WTC11 (cell line): ENCODE measurements around the gene TRMO. TPM values are rescaled to one million over a fixed set of nuclear protein-coding genes. Genes with fewer than 3 reads are reported as not detected.

Experiments used
- ATAC-seq: fragments of 200-7000 bp; cut with Tn5 transposase; 2 replicates; pipeline ENCODE4 v1.10.0; 2021; ENCODE audit warnings: mild to moderate bottlenecking, moderate library complexity
- CTCF ChIA-PET: fragments of 300-600 bp; sonication (Branson Sonifier 250); formaldehyde crosslinking; loops from one replicate; lab custom pipeline; 2021; ENCODE audit warnings: antibody characterized with exemption; lab: Charles Lee
- POLR2A ChIA-PET: fragments of 350-600 bp; sonication (Branson Sonifier 250); formaldehyde crosslinking; loops from one replicate; lab custom pipeline; 2021; ENCODE audit warnings: antibody characterized with exemption; lab: Charles Lee
- DNase-seq: peaks from one replicate; pipeline ENCODE4 v3.0.0; 2021; ENCODE audit warnings: low spot score
- H3K27ac Mint-ChIP-seq: 2 replicates; pipeline ENCODE4 v1.8.0; 2021; ENCODE audit warnings: mixed read lengths
- H3K27me3 Mint-ChIP-seq: 2 replicates; pipeline ENCODE4 v1.8.0; 2021; ENCODE audit warnings: low read depth, mild to moderate bottlenecking, moderate library complexity, mixed read lengths
- H3K36me3 Mint-ChIP-seq: 2 replicates; pipeline ENCODE4 v1.8.0; 2021; ENCODE audit warnings: mixed read lengths
- H3K4me1 Mint-ChIP-seq: 2 replicates; pipeline ENCODE4 v1.8.0; 2022; ENCODE audit warnings: mixed read lengths
- H3K4me3 Mint-ChIP-seq: 2 replicates; pipeline ENCODE4 v1.8.0; 2021; ENCODE audit warnings: mild to moderate bottlenecking, moderate library complexity, mixed read lengths
- H3K9me3 Mint-ChIP-seq: 2 replicates; pipeline ENCODE4 v1.8.0; 2021; ENCODE audit warnings: mixed read lengths
- CBFB ChIP-seq: sonication (generic); formaldehyde crosslinking; IDR thresholded peaks from 2 replicates; pipeline ENCODE4 v1.8.1; 2022; ENCODE audit warnings: mild to moderate bottlenecking, low read depth, missing genetic modification reagents
- ELF4 ChIP-seq: sonication (generic); formaldehyde crosslinking; IDR thresholded peaks from 2 replicates; pipeline ENCODE4 v1.8.1; 2022; ENCODE audit warnings: low read depth, mild to moderate bottlenecking, moderate library complexity, missing genetic modification reagents
- FOXJ3 ChIP-seq: sonication (generic); formaldehyde crosslinking; IDR thresholded peaks from 2 replicates; pipeline ENCODE4 v1.9.0; 2021; ENCODE audit warnings: missing genetic modification reagents, mild to moderate bottlenecking, borderline replicate concordance
- FOXK1 ChIP-seq: sonication (generic); formaldehyde crosslinking; IDR thresholded peaks from 2 replicates; pipeline ENCODE4 v1.8.0; 2022; ENCODE audit warnings: mild to moderate bottlenecking, moderate library complexity, missing genetic modification reagents
- JUN ChIP-seq: sonication (generic); formaldehyde crosslinking; IDR thresholded peaks from 2 replicates; pipeline ENCODE4 v1.8.0; 2023; ENCODE audit warnings: mild to moderate bottlenecking, missing genetic modification reagents
- MXD4 ChIP-seq: fragments of 250-450 bp; sonication (Bioruptor Pico); IDR thresholded peaks from 2 replicates; pipeline ENCODE4 v1.8.0; 2021; ENCODE audit warnings: mild to moderate bottlenecking, moderate library complexity, borderline replicate concordance
- NFATC4 ChIP-seq: fragments of 250-450 bp; sonication (Bioruptor Pico); IDR thresholded peaks from 2 replicates; pipeline ENCODE4 v1.9.0; 2021; ENCODE audit warnings: mild to moderate bottlenecking
- NR2C2 ChIP-seq: sonication (generic); formaldehyde crosslinking; IDR thresholded peaks from 2 replicates; pipeline ENCODE4 v1.8.0; 2022; ENCODE audit warnings: mild to moderate bottlenecking, missing genetic modification reagents
- RELA ChIP-seq: sonication (generic); formaldehyde crosslinking; IDR thresholded peaks from 2 replicates; pipeline ENCODE4 v1.8.1; 2022; ENCODE audit warnings: missing genetic modification reagents, mild to moderate bottlenecking, borderline replicate concordance
- RORB ChIP-seq: fragments of 250-450 bp; sonication (Bioruptor Pico); IDR thresholded peaks from 2 replicates; pipeline ENCODE4 v1.9.0; 2021; ENCODE audit warnings: mild to moderate bottlenecking
- TCF7 ChIP-seq: sonication (generic); formaldehyde crosslinking; IDR thresholded peaks from 2 replicates; pipeline ENCODE4 v1.8.0; 2022; ENCODE audit warnings: mild to moderate bottlenecking, low read depth, missing genetic modification reagents, moderate library complexity
- ZNF317 ChIP-seq: sonication (generic); formaldehyde crosslinking; IDR thresholded peaks from 2 replicates; pipeline ENCODE4 v1.8.1; 2023; ENCODE audit warnings: low read depth, mild to moderate bottlenecking, moderate library complexity, missing genetic modification reagents, borderline replicate concordance
- ZNF396 ChIP-seq: fragments of 250-450 bp; sonication (Bioruptor Pico); IDR thresholded peaks from 2 replicates; pipeline ENCODE4 v1.8.0; 2021; ENCODE audit warnings: mild to moderate bottlenecking, moderate library complexity, borderline replicate concordance
- total RNA-seq: library from RNA; stranded (reverse); gene quantifications from 3 replicates; pipeline ENCODE4 v1.2.3, GENCODE V29; 2021
- TF ChIP-seq, protein P1 (sequence below): sonication (generic); formaldehyde crosslinking; IDR thresholded peaks from 2 replicates; pipeline ENCODE4 v1.8.1; 2023; ENCODE audit warnings: mild to moderate bottlenecking, missing genetic modification reagents
- TF ChIP-seq, protein P2 (sequence below): sonication (generic); formaldehyde crosslinking; IDR thresholded peaks from 2 replicates; pipeline ENCODE4 v1.8.0; 2022; ENCODE audit warnings: mild to moderate bottlenecking, missing genetic modification reagents
- TF ChIP-seq, protein P3 (sequence below): sonication (generic); formaldehyde crosslinking; IDR thresholded peaks from 2 replicates; pipeline ENCODE4 v1.8.0; 2023; ENCODE audit warnings: missing genetic modification reagents
- TF ChIP-seq, protein P4 (sequence below): sonication (generic); formaldehyde crosslinking; conservative IDR thresholded peaks from 2 replicates; pipeline ENCODE4 v1.8.1; 2022; ENCODE audit warnings: mild to moderate bottlenecking, missing genetic modification reagents
- TF ChIP-seq, protein P5 (sequence below): sonication (generic); formaldehyde crosslinking; IDR thresholded peaks from 2 replicates; pipeline ENCODE4 v1.8.1; 2022; ENCODE audit warnings: low read depth, mild to moderate bottlenecking, moderate library complexity, missing genetic modification reagents, borderline replicate concordance
- TF ChIP-seq, protein P6 (sequence below): fragments of 250-450 bp; sonication (Bioruptor Pico); IDR thresholded peaks from 2 replicates; pipeline ENCODE4 v1.9.0; 2021; ENCODE audit warnings: mild to moderate bottlenecking, borderline replicate concordance
- TF ChIP-seq, protein P7 (sequence below): fragments of 200-600 bp; IDR thresholded peaks from 2 replicates; pipeline ENCODE4 v1.8.0; 2022; ENCODE audit warnings: antibody characterized with exemption
- TF ChIP-seq, protein P8 (sequence below): sonication (generic); formaldehyde crosslinking; IDR thresholded peaks from 2 replicates; pipeline ENCODE4 v1.8.1; 2023; ENCODE audit warnings: mild to moderate bottlenecking, missing genetic modification reagents, moderate library complexity

The TRMO gene
- total RNA-seq, 1 experiment from 2014 or later = 4.6 TPM

DNA sequence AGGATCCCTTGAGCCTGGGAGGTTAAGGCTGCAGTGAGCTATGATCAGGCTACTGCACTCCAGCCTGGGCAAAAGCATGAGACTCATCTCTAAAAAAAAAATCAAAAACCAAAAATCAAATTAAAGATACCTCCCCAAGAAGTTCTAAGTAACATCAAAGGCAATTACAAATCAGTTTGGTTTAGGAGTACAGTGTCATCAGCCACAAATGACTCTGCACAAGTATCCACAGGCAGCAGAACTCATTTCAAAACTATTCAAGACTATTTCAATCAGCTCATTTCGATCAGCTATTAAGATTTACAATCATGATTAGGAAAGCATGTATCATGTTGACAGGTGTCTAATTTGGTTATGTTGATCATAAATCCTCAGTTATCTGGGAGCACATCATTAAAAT lies 19.1 kb downstream of the TRMO start:
- Mint-ChIP-seq H3K4me3 (no peak overlapping the region), H3K9me3 (no peaks in the 10 kb centered on the region), H3K4me1 (0 out of 2 replicates have a peak, but pooled peaks cover 3% of the 10 kb centered on the region), H3K27me3 (no peaks in the 10 kb centered on the region), H3K36me3 (no peaks in the 10 kb centered on the region), H3K27ac (no peak overlapping the region)
- CTCF ChIA-PET = interaction anchor here (1.1 to 5.8 kb wide), 2 partner anchors 13 to 57 kb away, joined by 3 to 70 read pairs; no protein-coding TSS in a partner anchor
- no peak for ATAC-seq
- TF ChIP-seq RORB (CRISPR knock-in tag) (no peak), ZNF317 (CRISPR knock-in tag) (no peak), NR2C2 (no peak), CBFB (CRISPR knock-in tag) (no peak), ZNF396 (CRISPR knock-in tag) (no peak), FOXK1 (CRISPR knock-in tag) (no peak), JUN (no peak)
- TF ChIP-seq, protein P1, sequence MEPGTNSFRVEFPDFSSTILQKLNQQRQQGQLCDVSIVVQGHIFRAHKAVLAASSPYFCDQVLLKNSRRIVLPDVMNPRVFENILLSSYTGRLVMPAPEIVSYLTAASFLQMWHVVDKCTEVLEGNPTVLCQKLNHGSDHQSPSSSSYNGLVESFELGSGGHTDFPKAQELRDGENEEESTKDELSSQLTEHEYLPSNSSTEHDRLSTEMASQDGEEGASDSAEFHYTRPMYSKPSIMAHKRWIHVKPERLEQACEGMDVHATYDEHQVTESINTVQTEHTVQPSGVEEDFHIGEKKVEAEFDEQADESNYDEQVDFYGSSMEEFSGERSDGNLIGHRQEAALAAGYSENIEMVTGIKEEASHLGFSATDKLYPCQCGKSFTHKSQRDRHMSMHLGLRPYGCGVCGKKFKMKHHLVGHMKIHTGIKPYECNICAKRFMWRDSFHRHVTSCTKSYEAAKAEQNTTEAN (CRISPR knock-in tag) = no peak
- TF ChIP-seq, protein P2, sequence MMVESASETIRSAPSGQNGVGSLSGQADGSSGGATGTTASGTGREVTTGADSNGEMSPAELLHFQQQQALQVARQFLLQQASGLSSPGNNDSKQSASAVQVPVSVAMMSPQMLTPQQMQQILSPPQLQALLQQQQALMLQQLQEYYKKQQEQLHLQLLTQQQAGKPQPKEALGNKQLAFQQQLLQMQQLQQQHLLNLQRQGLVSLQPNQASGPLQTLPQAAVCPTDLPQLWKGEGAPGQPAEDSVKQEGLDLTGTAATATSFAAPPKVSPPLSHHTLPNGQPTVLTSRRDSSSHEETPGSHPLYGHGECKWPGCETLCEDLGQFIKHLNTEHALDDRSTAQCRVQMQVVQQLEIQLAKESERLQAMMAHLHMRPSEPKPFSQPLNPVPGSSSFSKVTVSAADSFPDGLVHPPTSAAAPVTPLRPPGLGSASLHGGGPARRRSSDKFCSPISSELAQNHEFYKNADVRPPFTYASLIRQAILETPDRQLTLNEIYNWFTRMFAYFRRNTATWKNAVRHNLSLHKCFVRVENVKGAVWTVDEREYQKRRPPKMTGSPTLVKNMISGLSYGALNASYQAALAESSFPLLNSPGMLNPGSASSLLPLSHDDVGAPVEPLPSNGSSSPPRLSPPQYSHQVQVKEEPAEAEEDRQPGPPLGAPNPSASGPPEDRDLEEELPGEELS (CRISPR knock-in tag) = no peak
- TF ChIP-seq, protein P3, sequence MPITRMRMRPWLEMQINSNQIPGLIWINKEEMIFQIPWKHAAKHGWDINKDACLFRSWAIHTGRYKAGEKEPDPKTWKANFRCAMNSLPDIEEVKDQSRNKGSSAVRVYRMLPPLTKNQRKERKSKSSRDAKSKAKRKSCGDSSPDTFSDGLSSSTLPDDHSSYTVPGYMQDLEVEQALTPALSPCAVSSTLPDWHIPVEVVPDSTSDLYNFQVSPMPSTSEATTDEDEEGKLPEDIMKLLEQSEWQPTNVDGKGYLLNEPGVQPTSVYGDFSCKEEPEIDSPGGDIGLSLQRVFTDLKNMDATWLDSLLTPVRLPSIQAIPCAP = no peak
- TF ChIP-seq, protein P4, sequence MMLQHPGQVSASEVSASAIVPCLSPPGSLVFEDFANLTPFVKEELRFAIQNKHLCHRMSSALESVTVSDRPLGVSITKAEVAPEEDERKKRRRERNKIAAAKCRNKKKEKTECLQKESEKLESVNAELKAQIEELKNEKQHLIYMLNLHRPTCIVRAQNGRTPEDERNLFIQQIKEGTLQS (CRISPR knock-in tag) = no peak
- TF ChIP-seq, protein P5, sequence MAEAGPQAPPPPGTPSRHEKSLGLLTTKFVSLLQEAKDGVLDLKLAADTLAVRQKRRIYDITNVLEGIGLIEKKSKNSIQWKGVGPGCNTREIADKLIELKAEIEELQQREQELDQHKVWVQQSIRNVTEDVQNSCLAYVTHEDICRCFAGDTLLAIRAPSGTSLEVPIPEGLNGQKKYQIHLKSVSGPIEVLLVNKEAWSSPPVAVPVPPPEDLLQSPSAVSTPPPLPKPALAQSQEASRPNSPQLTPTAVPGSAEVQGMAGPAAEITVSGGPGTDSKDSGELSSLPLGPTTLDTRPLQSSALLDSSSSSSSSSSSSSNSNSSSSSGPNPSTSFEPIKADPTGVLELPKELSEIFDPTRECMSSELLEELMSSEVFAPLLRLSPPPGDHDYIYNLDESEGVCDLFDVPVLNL (CRISPR knock-in tag) = no peak
- TF ChIP-seq, protein P6, sequence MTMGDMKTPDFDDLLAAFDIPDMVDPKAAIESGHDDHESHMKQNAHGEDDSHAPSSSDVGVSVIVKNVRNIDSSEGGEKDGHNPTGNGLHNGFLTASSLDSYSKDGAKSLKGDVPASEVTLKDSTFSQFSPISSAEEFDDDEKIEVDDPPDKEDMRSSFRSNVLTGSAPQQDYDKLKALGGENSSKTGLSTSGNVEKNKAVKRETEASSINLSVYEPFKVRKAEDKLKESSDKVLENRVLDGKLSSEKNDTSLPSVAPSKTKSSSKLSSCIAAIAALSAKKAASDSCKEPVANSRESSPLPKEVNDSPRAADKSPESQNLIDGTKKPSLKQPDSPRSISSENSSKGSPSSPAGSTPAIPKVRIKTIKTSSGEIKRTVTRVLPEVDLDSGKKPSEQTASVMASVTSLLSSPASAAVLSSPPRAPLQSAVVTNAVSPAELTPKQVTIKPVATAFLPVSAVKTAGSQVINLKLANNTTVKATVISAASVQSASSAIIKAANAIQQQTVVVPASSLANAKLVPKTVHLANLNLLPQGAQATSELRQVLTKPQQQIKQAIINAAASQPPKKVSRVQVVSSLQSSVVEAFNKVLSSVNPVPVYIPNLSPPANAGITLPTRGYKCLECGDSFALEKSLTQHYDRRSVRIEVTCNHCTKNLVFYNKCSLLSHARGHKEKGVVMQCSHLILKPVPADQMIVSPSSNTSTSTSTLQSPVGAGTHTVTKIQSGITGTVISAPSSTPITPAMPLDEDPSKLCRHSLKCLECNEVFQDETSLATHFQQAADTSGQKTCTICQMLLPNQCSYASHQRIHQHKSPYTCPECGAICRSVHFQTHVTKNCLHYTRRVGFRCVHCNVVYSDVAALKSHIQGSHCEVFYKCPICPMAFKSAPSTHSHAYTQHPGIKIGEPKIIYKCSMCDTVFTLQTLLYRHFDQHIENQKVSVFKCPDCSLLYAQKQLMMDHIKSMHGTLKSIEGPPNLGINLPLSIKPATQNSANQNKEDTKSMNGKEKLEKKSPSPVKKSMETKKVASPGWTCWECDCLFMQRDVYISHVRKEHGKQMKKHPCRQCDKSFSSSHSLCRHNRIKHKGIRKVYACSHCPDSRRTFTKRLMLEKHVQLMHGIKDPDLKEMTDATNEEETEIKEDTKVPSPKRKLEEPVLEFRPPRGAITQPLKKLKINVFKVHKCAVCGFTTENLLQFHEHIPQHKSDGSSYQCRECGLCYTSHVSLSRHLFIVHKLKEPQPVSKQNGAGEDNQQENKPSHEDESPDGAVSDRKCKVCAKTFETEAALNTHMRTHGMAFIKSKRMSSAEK (CRISPR knock-in tag) = no peak
- POLR2A ChIA-PET = no interaction called here
- no peak for DNase-seq

DNA sequence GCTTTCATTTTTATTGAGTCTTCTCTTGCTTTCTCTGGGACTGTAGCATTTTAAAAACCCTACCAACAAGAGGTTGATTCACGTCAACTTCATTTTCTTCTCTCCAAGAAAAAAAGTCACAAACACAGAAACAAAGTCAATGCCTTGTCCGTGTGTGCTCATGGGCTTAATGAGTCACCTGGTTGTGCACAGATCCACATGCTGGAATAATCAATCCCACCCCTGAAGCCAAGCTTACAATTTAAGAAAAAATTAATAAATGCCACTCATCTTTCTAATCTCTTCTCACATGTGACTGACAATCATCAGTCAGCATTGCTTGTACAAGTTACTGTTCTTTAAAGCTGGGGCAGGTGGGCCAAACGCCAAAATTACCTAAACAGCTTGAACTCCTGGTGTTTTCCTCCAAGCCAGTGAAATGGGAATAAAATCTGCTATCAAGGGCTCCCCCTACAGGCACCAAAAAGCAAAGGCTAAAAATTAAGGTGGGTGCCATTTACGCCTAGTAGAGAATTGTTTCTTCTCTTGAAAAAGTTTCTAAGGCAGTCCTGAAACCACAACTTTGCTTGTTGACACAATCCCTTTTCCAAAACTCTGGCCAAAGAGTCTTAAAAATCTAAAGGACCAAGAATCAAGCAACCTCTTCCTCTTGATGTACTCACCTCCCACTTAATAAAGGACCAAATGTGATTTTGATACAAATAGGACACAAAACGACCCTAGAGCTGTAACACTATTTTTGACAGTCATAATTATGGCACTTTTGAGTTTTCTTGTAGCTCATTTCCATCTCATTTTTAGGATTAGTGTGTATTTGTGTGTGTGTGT lies 21.3 kb downstream of the TRMO start:
- no peak overlapping the region for H3K27ac Mint-ChIP-seq
- DNase-seq (no peak), ATAC-seq (peak; percentile 65)
- no peaks in the 10 kb centered on the region for H3K36me3 Mint-ChIP-seq
- no peaks in the 10 kb centered on the region for H3K27me3 Mint-ChIP-seq
- POLR2A ChIA-PET = no interaction called here
- TF ChIP-seq RELA (CRISPR knock-in tag) = no peak
- TF ChIP-seq MXD4 (CRISPR knock-in tag) = no peak
- TF ChIP-seq, protein P7, sequence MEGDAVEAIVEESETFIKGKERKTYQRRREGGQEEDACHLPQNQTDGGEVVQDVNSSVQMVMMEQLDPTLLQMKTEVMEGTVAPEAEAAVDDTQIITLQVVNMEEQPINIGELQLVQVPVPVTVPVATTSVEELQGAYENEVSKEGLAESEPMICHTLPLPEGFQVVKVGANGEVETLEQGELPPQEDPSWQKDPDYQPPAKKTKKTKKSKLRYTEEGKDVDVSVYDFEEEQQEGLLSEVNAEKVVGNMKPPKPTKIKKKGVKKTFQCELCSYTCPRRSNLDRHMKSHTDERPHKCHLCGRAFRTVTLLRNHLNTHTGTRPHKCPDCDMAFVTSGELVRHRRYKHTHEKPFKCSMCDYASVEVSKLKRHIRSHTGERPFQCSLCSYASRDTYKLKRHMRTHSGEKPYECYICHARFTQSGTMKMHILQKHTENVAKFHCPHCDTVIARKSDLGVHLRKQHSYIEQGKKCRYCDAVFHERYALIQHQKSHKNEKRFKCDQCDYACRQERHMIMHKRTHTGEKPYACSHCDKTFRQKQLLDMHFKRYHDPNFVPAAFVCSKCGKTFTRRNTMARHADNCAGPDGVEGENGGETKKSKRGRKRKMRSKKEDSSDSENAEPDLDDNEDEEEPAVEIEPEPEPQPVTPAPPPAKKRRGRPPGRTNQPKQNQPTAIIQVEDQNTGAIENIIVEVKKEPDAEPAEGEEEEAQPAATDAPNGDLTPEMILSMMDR = peak; percentile 47; the same call in 1 of the 2 replicates
- TF ChIP-seq FOXJ3 (CRISPR knock-in tag) = no peak
- TF ChIP-seq TCF7 (CRISPR knock-in tag) = no peak
- no peak for TF ChIP-seq NFATC4 (CRISPR knock-in tag)
- no peak for TF ChIP-seq NR2C2
- TF ChIP-seq, protein P8, sequence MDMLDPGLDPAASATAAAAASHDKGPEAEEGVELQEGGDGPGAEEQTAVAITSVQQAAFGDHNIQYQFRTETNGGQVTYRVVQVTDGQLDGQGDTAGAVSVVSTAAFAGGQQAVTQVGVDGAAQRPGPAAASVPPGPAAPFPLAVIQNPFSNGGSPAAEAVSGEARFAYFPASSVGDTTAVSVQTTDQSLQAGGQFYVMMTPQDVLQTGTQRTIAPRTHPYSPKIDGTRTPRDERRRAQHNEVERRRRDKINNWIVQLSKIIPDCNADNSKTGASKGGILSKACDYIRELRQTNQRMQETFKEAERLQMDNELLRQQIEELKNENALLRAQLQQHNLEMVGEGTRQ (CRISPR knock-in tag) = no peak
- TF ChIP-seq ELF4 (CRISPR knock-in tag) = no peak
- H3K4me3 Mint-ChIP-seq = no peak overlapping the region
- H3K9me3 Mint-ChIP-seq = no peaks in the 10 kb centered on the region
- H3K4me1 Mint-ChIP-seq = peaks cover 3% of the 10 kb centered on the region; the same call in 1 of the 2 replicates
- CTCF ChIA-PET = interaction anchor here (0.6 to 5.8 kb wide), 14 partner anchors 11 to 188 kb away, joined by 3 to 70 read pairs (median 4); partner anchors contain the start of gene TRMO
